GM18867 (cell line): ENCODE results near the gene DECR2.

Experiments
- ATAC-seq: cut with Tn5 transposase; IDR thresholded peaks from one replicate; pipeline ENCODE4 v1.9.1; 2021; ENCODE audit warnings: mild to moderate bottlenecking, moderate library complexity; ENCODE audit not compliant: unreplicated experiment

DECR2 gene

DNA sequence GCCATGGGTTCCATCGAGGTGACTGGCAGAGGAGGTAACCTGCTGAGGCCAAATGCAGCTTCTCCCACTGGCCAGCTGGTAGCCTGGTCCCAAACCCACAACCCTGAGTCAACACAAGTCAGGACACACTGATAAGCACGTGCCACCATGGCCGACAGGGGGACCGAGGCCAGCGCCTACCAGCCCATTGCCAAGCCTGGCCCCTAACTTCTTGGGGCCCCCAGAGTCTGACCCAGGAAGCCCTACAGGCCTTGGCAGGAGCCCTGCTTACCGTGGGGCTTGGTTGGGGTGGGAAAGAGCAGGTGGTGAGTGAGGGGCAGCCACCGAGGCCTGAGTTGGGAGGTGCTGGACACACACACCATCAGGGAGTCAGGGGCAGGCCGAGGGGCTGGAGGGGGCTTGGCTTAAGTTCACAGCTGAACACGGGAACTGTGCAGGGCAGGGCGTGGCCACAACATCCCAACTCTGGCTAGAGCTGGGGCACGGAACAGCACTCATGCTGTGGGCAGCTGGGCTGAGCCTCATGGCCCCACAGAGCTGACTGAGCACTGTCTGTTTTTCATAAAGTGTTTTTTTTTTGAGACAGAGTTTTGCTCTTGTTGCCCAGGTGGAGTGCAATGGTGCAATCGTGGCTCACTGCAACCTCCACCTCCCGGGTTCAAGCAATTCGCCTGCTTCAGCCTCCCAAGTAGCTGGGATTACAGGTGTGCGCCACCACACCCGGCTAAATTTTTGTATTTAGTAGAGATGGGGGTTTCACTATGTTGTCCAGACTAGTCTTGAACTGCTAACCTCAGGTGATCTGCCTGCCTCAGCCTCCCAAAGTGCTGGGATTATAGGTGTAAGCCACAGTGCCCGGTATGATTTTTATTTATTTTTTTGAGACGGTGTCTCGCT is 36.8 kb upstream of the DECR2 start:
- ATAC-seq: no peak

DNA sequence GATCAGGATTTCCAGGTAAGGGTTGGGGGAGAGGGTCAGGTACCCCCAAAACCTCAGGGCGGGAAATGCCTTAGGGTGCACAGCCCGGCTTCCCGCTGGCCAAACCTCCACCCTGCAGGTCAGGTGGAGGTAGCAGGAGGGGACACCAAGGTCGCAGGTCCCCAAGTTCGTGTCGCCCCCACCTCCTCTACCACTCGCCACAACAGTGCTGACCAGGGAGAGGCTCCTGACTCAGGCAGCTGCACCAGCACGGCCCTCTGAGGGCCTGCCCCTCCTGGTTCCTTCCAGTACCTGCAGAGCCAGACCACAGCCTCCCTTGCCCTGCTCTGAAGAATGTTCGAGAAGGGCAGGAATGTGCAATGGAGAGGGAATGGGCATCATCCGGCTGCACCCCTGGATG is 35.2 kb upstream of the DECR2 start:
- ATAC-seq: no peak

DNA sequence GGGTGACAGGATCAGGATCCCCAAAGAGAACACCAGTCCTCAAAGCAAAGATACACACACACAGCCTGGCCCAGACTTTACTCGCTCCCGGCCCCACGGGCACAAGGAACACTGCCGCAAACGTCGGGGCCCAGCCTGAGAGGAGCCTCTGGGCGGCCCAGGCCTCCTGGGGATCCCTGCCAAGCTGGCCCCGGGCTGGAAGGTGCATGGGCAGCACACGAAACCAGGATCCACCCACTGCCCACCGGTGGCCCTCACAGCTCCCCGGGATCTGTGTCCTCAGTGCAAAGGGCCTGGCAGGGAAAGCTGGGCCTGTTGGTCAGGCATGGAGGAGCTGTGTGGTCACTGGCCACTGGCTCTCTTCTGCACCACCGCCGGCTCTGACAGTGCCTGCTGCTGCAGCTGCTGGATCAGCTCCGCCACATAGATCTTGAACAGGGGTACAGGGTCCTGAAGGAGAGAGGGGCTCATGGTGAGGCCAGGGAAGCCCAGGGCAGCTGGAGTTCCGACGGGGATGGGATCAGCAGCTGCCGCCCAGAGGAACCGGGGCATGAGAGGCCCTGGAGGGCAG is 34.3 kb upstream of the DECR2 start:
- no peak for ATAC-seq

DNA sequence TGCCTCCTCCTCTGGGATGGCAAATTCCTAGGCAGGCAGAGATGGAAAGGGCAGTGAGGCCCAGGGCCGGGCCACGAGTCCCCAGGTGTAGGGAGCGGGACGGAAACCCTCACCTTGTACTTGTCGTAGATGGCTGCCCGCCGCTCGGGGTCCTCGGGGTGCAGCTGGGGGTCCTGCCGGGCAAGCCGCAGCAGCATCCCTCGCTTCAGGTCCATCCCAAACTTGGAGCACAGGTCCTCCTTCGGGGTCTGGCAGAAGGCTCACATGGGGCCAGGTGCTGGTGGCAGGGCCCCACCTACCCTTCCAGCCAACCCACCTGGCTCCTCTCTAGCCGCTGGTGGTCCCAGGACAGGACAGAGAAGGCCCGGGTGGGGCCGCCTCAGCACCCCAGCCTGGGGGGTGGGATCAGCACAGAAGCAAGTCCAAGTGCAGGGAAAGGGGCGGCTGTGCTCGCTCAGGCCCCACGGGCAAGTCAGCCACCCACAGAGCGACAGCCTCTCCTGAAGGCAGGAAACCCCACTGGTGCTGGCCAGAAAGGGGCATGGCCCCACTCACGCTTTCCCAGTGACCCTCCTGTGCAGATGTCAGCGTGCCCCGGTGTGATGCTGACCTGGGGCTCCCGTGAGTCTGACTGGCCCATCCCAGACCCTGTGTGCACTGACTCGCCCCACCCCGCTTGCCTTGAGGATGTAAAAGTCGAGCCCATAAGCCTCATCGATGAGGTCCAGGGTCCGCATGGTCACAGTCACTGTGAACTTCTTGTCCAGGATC is 33.1 kb upstream of the DECR2 start:
- ATAC-seq: no peak

DNA sequence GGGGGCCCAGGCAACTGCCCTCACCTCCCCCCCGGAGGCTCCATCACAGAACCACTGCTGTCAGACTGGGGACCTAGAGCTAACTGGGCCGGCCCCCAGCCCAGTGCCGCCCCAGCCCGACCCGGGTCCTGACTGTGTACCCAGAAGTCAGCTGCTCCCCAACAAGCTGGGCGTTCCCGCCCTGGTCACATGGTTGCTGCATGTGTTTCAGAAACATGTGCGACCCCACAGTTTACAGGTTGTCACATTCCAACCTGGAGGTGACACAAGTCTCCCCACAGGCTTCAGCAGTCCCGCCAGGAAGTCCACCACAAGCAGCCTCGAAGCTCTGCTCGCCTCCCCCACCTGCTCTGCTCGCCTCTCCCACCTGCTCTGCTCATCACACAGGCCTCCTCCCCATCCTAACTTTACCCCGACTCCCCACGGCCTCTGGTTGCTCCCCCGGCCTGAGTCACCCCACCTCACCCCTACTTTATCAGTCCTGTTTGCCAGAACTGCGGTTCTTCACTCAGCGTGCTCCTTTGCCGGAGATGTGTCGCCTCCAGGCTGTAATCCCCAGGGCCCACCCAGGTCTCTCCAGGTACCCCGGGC is 32.3 kb upstream of the DECR2 start:
- no peak for ATAC-seq

DNA sequence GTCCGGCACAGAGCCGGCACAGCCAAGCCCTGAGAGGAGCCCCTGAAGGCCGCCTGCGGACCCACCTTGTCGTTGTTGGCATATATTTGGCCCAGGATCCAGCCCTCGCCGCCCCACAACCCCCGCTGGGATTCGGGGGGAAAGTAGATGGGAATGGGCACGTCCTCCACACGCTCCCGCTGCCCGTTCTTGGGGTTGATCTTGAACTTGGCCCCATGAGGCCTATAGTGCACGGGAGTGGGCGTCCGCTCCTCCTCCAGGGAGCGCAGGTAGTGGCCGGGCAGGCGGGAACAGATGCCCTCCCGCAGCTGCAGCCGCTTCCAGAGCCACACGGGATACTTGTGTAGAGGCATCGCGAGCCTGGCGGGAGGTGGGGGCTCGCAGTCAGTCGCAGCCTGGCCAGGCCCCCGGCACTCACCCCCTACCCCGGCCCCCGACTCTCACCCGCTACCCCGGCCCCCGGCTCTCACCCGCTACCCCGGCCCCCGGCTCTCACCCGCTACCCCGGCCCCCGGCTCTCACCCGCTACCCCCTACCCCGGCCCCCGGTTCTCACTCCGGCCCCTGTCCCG is 31.7 kb upstream of the DECR2 start:
- ATAC-seq: no peak

DNA sequence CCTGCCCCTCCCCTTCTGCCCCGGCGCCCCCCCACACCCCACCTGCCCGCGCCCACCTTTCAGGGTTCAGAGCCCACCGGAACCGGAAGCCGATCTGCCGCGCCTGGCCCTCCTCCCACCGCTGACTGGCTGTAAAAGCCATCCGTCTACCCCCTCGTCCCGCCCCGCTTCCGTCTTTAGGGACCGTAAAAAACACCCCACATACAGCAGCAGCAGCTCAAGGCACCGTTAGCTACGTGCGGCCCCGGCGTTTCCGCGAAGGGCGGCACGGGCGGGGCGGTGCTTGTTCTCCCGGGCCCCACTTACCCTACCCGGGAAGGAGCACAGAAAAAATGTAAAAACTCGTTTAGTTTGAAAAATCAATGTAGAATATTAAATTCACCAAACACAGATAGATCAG is 31.2 kb upstream of the DECR2 start, which contains the start of gene MRPL28:
Gene MRPL28 (minus strand): TSS at position 96 of the 400 bp plus-strand sequence. CDS start 320 bp downstream, outside the sequence.
- peak; percentile 79 for ATAC-seq

DNA sequence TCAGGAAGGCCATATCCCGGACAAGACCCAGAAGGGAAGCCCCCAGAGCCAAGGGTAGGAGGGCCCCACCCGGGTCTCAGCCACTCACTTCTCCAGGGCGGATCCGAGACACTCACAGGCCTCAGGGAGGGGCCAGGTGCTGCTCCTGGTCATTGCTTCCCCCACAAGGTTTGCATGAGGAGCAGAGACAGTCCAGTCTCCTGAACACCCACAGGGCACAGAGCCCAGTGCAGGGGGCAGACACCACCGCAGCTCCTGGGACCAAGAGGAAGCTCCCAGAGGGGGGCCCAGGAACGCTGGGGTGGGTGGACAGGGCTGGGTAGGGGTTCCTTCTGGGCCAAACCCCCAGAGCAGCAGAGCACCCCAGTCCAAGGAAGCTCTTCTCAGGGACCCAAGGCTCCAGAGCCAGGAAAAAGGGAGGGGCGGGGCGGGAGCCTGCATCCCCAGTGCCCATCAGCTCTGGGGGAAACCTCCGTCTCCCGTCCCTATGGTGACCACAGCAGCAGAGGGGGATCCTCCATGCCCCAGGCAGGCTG is 30.6 kb upstream of the DECR2 start:
- ATAC-seq: no peak

DNA sequence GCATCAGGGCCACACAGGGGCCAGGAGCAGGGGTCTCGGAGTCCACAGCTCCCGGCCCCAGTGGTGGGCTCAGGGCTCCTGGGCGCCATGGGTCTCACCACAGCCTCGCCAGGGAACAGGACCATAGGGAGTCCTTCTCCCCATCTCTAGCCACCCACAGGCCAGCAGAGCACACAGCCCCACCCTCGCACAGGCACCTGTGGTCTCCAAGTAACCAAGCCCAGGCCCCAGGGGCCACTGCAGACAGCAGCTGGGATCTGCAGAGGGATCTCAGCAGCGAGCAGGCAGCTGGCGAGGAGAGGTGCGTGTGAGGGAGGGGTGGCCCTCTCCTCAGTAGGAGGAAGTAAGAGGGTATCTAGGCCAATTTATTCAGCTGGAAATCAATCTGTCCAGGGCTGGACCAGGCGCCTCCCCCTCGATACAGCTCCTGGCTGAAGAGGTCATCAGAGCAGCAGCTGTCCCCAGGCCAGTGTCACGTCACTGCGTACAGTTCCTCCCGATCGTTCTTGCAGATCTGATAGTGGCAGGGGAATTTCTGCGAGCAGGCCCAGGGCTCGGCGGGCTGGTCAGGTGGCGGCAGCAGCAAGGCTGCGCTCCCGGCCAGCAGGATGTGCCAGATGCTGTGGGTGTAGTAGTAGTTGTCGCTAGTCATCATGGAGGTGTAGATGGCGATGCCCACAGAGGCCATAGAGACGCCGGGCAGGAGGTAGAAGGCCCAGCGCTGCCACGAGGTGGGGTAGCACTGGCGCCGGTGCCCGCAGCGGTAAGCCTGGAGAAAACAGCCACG is 30.0 kb upstream of the DECR2 start:
- no peak for ATAC-seq

DNA sequence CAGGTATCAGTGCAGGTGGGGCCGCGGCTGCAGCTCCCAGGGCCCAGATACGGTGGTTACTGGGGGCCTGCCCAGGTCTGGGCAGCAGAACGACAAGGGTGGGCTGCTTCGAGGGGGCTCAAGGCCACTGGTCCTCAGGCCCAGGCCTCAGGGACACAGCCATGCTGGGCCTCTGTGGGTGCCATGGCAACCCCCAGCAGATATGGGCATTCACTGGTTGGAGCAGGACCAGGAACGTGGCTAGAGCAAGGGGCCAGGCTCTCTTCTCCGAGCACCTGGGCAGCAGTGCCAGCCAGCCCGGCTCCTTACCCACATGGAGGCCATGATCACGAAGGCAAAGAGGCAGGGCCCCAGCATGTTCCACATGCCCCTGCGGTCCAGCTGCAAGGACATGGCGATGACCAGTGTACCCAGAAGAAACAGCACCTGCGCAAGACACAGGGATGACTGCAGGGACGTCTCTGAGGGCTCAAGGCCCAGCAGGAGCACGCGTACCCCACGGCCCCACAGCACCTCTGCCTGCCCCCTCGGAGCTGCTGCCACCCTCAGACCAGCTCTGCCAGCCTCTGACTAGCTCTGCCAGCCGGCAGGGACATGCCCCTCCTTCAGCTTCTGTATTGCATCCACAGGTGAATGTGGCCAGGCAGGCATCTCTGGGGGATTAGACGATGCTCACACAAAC is 29.2 kb upstream of the DECR2 start:
- ATAC-seq: no peak

DNA sequence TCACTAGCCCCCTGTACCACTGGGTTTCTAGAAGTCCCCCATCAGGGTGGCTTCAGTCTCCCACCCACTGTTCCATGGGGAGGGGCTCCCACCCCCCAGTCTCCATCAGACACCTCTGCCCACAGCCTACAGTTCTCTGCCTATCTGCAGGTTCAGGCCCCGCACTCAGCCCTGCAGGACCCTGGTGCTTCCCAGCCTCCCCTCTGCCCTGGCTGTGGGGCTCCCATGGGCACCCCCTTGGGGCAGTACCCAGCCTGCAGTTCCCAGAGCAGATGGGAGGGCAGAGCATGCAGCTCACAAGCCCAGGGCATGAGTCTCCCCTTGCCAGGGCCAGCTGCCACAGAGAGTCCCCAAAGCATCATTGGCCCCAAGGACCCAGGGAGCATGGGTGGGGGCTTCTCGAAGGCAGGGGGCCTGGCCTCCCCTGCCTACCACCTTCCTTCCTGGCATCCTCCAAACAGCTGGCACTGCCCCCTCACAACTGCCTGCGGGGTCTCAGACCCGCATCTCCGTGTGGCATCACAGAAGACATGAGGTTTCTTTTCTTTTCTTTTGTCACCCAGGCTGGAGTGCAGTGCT is 28.6 kb upstream of the DECR2 start:
- ATAC-seq: no peak

DNA sequence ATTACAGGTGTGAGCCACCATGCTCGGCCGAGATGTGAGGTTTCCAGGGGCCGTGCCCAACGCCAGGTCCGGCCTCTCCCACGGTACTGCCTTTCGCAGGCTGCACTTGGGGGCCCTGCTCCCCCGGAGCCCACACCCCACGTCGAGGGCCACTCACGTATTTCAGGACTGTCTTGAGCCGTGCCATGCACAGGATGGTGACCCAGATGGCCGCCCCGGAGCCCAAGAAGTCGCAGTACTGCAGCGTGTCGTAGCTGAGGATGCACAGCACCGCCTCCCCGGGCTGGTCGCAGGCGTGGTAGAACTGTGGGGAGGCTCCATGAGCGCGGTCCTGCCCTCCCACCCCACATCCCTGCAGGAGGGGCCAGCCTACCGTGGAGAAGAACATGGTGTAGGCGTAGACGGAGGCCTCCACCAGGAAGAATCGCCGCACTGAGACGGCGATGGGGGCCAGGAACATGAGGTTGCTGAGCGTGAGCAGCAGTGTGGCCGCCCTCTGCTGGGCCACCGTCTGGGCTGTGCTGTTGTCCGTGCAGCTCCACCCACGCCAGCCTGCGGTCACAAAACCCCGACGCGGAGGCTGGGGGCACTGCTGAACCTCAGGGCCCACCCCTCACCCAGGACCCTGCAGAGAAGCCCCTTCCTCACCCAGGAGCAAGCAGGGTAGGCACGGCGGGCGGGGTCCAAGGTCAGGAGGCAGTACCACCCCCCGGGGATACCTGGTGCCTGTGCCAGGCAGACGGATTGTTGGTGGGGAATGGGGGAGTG is 27.7 kb upstream of the DECR2 start:
- ATAC-seq: no peak

DNA sequence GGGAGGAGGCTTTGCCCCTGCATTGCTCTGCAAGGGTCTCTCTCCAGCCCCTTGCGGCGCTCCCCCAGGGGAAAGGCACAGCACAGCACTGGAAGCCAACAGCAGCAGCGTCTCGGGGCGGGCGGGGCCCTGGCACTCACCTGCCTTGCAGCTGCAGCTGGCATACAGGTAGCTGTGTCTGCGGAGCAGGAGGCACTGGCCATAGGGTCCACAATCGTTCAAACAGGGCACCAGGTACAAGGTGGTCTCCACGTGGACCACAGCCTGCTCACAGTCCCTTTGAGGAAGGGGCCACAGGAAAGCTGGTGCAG is 27.1 kb upstream of the DECR2 start:
- no peak for ATAC-seq

DNA sequence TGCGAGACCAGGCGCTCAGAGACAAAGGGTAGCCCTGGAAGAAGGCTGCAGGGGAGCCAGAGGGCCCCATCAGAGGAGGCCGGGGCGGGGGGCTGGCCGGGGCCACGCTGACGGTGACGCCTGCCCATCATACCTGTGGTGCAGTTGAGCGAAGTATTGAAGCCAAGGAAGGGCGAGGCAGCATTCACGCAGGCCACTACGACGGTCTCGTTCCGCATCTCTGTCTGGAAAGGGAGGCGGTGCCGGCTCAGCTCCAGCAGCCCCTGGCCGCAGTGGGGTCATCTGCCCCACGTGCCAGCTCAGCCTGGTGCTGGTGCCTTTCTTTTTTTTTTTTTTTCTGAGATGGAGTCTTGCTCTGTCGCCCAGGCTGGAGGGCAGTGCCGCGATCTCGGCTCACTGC is 26.5 kb upstream of the DECR2 start:
- ATAC-seq: no peak

DNA sequence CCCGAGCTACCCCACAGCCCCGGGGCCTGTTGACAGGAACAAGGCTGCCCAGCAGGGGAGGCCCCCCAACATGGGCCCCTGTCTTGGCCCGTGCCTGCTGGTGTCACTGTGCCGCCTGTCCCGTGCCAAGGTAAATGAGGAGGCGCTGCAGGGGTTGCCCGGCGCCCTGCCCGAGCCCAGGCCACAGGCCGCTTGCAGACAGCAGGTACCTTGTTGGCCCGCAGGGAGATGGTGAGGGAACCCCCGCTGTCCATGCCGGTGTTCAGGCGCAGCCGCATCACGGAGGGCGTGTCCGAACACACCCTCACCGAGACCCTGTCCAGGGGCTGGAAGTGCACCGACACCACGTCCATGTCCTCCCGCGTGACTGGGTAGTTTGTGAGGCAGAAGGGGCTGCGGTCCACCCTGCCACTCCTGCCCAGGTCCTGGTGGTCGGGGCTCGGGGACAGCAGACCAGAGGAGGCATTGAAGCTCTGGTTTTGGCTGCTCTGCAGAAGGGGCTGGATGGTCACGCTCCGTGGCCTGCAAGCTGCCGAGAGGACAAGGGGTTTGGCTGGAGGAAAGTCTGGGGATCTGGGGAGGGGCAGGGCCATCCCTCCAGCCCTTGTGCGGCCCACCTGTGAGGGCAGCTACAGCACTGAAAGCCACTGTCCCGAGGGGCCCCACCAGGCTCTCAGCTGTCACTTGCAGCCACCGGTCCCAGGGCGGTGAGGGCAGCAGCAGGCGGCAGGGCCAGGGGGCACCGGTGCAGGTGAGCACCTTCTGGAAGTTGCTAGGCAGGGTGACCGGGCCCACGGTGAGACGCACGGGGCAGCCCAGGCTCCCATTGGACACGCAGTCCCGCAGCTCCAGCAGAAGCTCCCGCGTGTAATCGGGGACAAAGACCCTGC is 25.5 kb upstream of the DECR2 start:
- no peak for ATAC-seq

DNA sequence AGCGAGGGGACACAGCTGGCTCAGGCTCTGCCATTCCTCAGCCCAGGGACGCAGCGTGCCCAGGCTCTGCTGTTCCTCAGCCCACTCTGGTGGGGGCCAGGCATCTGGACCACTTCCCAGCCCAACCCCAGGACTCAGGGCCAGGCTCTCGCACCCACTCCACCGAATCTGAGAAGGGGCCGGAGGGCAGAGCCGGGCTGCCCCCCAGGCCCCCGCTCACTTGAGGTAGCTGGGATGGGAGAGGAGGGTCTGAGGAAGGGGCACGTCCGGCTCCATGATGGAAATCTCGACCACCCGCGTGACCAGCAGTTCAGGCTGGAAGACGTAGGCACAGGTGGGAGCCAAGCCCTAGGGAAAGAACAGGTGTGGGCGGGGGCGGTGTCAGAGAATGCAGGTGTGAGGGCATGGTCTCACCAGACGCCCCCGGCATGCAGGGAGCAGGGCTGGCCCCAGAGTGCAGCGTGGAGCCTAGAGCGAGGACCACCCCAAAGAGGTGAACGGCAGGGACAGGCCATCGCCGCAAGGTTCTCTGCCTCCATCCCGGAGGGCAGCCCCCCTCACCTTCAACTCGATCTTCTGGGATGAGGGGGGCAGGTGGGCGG is 24.8 kb upstream of the DECR2 start:
- no peak for ATAC-seq

DNA sequence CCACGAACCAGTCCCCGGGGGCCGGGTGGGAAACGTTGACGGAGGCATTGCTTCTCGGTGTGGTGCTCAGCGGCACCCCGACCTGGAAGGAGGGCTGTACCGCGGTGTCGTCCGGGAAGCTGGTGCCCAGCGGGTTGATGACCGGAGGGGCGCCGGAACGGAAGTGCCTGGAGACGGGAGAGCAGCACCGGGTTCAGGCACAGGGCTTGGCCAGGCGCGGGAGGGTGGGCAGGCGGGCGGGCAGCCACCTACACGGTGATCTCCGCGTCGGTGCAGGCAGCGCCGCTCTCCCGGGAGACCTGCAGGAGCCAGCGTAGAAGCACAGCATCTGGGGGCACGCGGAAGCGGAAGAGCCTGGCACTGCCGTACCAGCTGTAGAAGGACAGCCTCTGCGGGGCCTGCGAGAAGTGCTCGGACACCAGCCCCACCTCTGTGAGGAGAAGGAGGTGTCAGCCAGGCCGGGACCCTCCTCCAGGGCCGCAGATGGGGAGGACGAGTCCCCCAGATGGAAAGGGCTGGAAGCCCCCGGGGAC is 24.2 kb upstream of the DECR2 start:
- no peak for ATAC-seq
